ENCODE measurements around the gene HESX1.
A peak's percentile ranks its signal among the peaks of the same experiment; 100 is the strongest.

DNA sequence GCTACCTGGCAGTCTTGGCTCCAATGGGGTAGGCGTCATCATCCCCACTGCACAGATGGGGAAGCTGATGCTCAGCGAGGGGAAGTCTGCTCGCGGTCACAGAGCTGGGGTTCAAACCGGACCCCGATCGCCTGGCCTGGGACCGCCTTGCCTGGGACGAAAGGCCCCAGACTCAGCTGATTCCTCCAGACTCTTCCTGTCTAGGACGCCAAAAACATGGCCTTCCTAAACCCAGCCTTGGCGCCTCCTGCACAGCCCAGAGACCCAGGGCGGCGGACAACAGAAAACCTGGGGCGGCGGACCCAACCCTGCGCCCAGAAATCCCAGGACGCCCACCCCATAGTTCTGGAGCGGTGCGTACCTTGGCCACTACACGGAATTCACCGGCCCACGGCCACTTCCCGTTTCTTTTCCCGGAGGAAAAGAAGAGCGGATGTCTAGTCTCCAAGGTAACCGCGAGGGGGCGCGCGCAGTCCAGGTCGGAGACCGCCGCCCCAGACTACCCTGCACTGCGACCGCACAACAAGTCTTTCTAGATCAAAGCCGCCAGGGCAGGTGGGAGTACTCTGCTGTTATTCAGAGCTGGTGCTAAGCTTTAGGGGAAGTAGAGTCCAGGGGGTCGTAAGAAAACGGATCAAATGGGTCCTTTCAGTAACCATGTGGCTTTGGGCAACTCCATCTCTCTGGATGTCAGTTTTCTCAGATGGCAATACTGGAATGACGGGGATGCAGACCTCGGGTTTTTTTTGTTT is 29.7 kb downstream of the HESX1 start:
- TF ChIP-seq, protein P1, sequence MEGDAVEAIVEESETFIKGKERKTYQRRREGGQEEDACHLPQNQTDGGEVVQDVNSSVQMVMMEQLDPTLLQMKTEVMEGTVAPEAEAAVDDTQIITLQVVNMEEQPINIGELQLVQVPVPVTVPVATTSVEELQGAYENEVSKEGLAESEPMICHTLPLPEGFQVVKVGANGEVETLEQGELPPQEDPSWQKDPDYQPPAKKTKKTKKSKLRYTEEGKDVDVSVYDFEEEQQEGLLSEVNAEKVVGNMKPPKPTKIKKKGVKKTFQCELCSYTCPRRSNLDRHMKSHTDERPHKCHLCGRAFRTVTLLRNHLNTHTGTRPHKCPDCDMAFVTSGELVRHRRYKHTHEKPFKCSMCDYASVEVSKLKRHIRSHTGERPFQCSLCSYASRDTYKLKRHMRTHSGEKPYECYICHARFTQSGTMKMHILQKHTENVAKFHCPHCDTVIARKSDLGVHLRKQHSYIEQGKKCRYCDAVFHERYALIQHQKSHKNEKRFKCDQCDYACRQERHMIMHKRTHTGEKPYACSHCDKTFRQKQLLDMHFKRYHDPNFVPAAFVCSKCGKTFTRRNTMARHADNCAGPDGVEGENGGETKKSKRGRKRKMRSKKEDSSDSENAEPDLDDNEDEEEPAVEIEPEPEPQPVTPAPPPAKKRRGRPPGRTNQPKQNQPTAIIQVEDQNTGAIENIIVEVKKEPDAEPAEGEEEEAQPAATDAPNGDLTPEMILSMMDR (IDR thresholded peaks at IDR 0.05) = peak; percentile 63 to 85 (median 78)
- TF ChIP-seq POLR2A (IDR thresholded peaks at IDR 0.05) (no peak), POLR2AphosphoS5 (IDR thresholded peaks at IDR 0.05) (no peak), EP300 (IDR thresholded peaks at IDR 0.05) (no peak)

Measured in sigmoid colon (tissue), 4 donors.